Measurements from ENCODE around the gene KCNT1.

KCNT1 gene

DNA sequence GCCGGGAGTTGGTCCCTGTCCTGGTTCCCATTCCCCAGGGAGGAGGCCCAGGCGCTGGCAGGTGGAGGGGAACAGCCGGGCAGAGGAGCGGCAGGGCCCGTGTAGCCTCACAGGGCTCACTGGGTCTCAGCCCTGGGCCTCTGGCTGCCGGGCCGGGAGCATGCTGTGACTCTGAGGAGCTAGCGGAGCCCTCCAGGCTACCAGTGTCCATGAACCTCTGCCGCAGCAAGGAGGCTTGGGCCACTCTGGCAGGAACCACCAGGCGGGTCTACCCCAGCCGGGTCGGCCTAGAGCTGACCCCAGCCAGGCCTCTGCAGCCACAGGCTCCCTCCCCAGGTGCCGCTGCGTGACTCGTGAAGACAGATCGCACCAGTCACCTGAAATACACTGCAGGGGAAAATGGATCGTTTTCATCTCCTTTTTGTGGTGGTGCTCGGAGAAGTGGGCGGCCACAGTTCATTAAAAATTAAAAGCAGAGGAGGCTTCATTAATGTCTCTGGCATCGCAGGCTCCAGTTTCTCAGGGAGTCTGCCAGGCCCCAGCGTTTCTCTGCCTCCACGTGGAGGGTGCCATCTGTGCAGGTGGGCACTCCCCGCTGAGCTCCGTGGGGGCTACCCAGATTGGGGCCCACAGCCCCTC, 43.8 kb downstream of the KCNT1 start:
- DNase-seq (ENCODE audit: low spot score), result no peak

DNA sequence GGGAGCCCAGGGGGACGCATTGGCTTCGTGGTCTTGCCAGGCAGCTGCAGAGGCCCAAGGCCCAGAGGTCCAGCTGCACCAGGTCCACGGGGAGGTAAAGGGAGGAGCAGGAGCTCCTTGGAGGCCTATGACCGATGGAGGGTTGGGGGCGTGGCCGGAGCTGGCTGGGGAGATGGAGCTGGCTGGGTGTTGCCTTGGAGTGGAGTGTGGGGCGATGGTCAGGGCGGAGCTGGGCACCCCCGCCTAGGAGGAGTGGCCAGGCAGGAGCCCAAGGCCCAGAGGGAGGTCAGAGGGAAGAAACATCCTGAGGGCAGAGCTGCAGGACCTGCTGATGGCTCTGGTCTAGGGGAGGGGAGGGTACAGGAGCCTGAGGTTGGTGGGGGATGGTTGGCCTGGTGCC, 44.6 kb downstream of the KCNT1 start:
- DNase-seq (ENCODE audit: low spot score), result no peak

DNA sequence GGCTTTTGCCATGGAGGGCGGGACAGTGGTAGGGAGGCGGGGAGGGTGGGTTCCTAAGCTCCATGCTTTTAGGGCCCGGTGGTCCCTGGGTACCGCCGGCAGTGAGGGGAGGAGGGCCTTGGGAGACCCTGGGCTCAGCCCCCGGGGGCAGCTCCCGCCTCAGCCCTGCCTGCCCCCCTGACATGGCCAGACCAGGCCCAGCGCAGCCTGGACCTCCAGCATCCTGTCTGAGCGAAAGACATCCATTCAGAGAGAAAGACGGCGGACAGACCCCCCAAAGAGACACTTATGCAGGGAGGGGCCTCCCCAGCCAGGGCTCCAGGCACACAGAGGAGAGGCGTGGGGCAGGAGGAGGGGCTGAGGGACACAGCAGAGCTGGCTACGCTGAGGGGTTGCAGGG, 45.3 kb downstream of the KCNT1 start:
- DNase-seq (ENCODE audit: low spot score), result no peak

DNA sequence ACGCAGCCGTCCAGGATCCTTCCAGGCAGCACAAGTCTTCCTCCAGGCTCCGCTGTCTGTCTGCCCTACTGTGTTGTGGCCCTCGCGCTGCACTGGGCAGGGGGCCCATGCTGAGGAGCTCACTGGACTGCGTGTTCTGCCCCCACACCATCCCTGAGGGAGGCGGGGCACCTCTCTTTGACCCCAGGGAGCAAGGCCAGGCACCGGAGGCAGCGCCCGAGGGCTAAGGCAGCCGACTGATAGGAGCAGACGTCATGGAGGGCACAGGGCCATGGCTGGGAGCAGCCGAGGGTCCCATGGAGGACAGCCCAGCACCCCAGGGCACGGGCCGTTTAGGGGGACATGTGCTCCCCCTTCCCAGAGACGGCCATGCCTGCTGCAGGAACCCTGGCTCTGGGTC, 46.7 kb downstream of the KCNT1 start:
- DNase-seq (ENCODE audit: low spot score), result no peak

DNA sequence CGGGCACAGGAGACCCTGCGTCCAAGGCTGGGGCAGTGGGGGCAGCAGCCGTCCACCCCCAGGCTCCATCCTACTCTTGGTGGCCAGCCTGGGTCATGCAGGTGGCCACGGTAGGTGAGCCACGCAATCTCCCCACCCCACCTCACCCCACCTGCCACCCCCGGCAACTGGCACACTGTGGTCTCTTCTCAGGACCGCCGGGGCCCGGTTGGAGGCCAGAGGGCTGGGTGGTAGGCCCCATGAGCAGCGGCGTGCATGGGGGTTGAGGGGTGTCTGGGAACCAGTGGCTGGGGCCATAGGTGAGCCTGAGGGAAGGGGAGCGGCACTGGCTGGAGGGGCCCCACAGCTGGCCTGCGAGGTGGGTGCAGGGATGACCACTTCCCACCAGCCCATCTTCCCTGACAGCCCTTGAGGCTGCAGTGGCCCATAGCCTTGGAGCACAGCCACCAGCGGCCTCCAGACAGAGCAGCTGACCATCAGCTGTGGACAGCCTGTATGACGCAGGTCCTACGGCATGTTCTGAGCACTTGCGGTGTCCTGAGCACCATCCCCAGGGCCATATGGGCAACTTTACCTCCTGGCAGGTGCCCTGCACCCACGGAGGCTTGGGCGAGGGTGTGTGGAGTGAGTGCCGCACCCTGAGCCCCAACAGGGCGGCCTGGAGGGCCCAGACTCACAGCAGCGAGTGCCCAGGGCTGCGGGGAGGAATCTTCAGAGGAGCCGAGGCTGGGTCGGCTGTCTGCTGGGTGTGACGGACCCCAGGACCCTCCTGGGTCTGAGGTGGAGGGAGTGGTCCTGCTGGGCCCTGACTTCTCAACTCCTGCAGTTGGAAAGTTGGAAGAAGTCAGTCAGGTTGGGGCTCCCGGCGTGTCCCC, 47.4 kb downstream of the KCNT1 start:
- no peak for DNase-seq (ENCODE audit: low spot score)

DNA sequence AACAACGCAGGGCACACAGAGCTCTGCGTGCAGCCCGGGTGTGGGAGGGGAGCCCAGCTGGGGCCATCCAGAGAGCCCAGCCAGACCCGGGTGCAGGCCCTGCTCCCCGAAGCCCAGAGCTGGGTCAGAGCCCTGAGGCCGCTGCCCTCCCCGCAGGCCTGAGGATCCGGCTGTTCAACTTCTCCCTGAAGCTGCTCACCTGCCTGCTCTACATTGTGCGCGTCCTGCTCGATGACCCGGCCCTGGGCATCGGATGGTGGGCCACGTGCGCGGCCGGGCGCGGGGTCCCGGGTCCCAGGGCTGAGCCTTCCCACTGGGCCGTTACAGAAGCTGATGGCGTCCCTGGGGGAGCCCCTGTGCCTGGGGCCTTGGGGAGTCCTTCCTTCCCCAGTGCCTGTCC, 48.8 kb downstream of the KCNT1 start:
- DNase-seq (ENCODE audit: low spot score), result no peak

DNA sequence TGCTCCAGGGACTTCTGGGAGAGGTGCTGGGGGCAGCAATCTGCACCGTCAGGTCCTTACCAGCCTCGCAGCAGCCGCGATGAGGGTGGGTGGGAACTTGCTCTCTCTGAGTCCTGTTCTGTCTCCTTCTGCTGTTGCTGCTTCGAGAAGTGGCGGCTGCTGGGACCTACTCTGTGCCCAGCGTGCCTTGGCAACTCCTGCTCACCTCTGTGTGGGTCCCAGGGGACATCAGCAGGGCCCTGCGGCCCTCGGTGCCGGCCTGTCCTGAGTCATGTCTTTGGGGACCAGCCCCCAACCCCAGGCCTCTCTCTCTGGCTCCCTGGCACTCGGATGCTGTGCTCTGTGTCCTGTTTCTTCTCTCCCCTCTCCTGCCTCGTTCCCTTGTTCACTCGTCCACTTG, 49.5 kb downstream of the KCNT1 start:
- no peak for DNase-seq (ENCODE audit: low spot score)

DNA sequence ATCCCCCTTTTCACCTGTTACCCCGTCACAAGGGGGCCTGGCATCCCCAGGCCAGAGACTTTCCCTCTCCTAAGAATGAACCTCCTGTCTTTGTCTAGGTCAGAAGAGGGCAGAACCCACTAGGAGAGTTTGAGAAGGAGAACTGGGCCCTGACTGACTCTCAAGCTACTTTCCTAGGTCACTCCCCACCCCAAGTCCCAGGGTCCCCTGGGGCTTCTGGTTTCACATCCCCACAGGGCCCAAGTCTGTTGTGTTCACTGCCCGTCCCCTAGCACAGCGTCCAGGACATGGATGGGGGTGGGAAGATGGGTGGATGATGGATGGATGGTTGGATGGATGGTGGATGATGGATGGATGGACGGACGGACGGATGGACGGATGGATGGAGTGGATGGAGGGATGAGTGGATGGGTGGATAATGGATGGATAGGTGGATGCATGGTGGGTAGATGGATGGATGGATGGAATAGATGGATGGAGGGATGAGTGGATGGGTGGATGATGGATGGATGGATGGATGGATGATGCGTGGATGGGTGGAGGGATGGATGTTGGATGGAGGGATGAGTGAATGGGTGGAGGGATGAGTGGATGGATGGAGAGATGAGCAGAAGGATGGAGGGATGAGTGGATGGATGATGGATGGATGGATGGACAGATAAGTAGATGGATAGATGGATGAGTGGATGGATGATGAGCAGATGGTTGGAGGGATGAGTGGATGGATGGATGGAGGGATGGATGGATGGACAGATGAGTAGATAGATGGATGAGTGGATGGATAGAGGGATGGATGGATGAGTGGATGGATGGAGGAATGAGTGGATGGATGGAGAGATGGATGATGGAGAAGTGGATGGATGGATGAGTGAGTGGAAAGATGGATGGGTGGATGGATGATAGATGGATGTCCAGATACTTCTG, 50.6 kb downstream of the KCNT1 start:
- DNase-seq (ENCODE audit: low spot score), result no peak

DNA sequence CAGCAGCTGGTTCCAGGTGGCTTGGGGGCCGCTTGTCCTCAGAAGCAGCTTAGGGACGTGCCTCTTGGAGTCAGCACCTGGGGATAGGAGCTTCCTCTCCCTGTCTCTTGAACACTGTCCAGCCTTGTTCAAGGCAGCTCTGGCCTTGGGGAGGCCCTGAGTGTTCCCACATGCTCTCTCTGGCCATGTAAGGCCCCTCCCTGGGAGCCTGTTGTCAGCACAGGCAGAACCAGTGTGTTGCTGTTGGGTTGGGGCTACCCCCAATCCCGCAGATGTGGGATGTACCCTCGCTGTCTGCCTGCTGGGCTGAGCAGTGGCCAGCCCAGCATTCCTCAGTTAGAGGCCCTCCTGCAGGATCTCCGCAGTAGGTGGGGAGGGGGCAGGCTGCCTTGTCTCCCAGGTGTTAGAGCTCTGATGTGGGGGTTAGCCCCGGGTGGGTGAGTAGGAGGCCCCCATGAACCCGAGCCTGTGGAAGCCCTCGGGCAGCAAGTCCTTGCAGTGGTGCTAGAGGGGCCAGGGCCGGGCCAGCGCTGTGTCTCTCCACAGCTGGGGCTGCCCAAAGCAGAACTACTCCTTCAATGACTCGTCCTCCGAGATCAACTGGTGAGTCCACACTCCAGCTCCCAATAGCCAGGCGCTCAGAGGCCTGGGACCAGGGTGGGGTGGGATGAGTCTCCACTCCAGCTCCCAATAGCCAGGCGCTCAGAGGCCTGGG, 51.6 kb downstream of the KCNT1 start:
- DNase-seq (ENCODE audit: low spot score), result no peak

DNA sequence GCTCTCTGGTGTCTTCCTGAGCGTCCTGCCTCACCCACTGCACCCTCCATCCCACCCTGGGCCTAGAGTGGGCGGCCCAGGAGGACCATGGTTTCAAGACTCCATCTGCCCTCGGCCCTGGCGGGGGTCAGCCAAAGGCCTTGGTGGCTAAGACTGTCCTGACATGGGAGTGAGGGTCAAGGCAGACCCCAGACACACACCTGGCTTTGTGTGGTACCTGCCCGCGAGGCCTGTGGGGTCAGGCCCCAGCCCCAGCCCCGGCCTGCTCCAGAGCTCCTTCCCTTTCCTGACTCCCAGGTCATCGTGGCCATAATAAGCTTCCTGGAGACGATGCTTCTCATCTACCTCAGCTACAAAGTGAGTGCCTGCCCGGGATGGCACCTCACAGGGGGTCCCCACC, 54.6 kb downstream of the KCNT1 start:
- no peak for DNase-seq (ENCODE audit: low spot score)

DNA sequence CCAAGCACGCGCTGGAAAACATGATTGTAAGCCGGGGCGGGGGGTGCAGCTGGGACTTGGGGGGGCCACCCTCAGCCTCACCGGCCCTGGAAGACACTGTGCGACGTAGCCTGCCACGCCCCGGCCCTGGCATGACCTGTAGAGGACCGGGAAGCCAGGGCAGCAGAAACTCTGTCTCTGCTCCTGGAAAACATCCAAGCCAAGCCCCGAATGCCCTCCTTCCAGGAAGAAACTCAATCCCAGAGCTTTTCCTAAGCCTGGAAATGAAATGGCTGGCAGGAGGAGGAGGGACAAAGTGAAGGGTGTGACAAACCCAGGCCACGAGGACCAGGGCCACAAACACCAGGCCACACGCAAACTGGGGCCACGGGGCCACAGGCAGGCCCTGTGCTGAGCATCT, 55.4 kb downstream of the KCNT1 start:
- no peak for DNase-seq (ENCODE audit: low spot score)

DNA sequence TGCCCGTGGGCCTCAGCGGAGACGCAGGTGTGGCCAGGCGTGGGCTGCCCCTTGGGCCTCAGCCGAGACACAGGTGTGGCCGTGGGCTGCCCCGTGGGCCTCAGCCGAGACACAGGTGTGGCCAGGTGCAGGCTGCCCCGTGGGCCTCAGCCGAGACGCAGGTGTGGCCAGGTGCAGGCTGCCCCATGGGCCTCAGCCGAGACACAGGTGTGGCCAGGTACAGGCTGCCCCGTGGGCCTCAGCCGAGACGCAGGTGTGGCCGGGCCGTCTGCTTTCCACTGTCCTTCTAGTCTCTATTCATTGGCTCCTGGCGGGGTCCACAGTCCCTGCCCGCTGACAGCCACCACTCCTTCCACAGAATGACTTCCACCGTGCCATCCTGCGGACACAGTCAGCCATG, 56.1 kb downstream of the KCNT1 start:
- DNase-seq (ENCODE audit: low spot score), result no peak

DNA sequence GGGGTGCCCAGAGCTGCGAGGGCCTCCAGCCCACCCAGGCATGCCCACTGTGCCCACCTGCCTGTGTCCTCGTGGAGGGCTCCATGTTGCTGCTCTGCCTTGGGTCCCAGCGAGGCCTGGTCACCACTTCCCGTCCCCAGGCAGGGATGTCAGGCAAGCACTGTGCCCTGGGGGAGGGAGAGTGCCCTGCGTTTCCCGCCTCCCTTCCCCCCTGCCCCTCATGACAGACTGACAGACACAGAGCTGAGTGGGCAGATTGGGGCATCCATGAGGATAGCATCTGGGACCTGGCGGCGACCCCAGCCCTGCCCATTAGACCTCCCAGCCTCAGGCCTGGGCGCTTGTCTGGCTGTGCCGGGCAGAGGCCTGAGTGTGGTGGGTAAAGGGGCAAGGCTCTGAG, 56.9 kb downstream of the KCNT1 start:
- no peak for DNase-seq (ENCODE audit: low spot score)

DNA sequence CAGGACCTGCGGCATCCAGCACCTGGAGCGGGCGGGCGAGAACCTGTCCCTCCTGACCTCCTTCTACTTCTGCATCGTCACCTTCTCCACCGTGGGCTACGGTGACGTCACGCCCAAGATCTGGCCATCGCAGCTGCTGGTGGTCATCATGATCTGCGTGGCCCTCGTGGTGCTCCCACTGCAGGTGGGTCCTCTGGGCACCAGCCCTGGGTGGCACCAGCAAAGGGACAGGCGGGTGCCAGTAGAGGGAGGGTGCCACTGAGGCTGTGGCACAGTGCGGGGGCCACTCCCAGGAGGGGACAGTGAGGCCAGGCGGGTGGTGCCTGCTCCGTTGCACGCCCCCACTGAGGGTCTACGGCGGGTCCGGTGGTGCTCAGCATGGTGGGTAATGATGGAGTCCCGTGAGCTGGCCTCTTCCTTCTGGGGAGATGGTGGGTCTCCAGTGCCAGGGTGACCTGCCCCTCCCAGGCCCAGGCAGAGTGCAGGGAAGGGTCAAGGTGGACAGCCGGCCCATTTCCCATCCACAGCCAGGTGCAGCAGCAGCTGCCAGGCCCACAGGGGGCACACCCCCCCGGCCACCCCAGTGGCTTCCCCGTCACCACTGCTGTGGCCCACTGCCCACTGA, 57.8 kb downstream of the KCNT1 start:
- DNase-seq (ENCODE audit: low spot score), result no peak

DNA sequence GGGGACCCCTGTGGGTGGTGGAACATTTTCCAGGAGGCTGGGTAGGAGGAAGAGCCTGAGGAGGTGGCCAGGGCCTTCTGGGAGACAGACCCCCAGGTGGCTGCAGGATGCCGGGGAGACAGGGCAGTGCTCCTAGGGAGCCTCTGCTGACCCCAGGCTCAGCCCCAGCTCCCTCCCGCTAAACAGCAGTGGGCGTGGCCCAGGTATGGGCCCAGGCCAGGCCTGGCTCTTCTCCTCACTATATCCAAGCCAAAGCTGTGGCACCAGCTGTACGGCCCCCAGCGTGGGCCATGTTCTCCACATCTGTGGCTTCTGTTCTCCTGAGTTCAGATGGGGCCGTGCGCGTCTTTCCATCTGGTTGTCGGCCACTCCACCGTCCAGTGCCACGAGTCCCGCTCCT, 58.5 kb downstream of the KCNT1 start:
- no peak for DNase-seq (ENCODE audit: low spot score)

DNA sequence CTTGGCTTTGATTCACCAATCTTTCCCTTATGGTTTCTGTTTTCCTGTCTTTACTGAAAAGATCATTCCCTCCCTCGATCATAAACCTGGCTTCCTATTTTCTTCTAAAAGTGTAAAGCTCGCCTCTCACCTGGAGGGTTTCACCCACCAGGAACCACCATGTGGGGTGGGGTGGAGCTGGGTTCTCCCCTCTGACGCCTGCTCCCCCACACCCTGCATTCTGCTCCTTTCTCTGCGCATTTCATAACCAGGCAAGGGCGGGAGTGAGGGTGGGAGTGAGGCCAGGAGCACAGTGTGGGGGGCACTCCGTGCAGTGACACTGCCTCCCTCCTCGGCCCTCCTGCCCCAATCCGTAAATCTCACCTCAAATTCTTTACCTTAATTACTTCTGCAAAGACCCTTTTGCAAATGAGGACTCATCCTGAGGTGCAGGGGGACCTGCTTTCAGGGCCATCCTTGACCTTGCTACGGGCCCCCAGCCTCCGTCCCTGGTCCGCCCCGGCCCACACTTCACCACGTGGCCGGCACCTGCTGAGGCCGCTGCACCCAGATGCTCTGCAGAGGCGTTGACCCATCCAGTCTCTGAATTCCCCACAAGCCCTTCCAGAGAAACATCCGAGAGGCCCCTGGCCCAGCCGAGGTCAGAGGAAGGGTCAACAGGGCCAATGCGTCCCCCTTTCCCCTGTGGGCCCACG, 59.3 kb downstream of the KCNT1 start:
- no peak for DNase-seq (ENCODE audit: low spot score)

DNA sequence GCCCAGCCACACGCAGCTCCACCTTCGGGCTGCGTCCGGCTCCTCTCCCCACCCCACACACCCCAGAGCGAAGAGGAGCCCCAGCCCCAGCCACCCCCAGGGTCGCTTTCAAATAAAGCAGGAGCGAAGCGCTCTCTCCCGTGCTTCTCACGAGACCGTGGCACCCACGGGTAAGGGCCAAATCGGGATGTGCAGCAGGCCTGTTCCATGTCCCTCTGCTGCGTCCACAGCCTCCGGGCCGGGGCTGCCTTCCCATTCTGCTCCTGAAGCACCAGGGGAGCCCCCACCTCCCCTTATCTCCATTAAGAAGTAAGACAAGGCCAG, 59.8 kb downstream of the KCNT1 start:
- DNase-seq (ENCODE audit: low spot score), result no peak

DNA sequence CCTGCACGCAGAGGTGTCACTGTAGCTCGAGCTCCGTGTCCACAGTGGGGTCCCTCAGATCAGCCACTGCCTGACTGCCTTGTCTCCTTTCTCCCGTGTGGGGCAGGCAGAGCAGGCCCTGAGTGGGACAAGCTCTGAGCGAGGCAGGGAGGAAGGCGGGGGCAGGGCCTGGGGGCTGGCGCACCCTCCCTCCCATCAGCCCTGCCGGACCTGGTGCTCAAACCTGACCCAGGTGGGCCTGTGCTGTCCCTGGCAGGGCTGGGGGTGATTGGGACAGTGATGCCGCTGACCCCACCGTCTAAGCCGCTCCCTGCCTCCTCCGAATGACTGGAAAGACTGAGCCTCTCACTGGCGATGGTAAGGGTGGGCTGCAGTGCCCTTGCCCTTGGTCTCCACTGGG, 60.9 kb downstream of the KCNT1 start:
- DNase-seq (ENCODE audit: low spot score), result no peak

DNA sequence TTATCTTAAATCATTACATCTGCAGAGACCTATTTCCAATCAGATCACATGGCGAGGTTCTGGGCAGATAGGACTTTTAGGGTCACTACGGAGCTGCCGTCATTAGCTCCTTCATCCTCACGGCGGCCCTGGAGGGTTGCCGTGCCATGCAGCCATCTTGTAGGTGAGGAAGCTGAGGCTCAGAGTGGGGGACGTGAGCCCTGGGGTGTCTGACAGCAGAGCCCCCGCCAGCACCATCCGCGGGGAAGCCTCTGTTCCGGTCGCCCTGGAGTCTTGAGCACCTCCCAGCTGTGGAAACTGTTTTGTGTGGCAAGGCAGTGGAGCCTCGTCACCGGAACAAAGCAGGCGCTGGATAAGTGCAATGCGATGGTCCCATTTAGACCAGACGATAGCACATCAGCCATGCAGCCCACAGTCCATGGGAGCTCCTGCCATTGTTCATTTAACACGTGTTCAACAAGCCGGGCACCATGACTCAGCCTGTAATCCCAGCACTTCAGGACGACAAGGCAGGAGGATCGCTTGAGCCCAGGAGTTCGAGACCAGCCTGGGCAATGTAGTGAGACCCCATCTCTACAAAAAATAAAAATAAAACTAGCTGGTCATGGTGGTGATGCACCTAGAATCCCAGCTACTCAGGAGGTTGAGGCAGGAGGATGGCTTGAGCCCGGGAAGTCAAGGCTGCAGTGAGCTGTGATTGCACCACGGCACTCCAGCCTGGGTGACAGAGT, 61.9 kb downstream of the KCNT1 start:
- DNase-seq (ENCODE audit: low spot score), result no peak

DNA sequence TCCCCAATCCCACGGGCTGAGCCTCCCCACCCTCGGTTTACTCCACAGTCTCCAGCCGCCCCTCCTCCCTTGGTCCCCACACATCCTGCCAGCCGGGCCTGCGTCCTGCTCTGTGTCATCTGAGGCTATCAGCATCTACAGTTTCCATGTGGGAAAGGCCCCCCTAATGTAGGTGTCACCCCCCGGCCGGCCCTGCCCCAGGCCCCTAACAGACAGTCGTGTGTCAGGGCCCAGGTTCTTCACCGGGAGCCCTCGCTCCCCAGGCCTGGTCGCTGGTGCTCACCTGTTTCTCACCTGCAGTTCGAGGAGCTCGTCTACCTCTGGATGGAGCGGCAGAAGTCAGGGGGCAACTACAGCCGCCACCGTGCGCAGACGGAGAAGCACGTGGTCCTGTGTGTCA, 62.7 kb downstream of the KCNT1 start:
- DNase-seq (ENCODE audit: low spot score), result no peak

Measured in iPS-NIHi11 (cell line).